Colonic mucosa (tissue), 4 donors: ENCODE results near the gene GNG13. TPM values are rescaled to one million over a fixed set of nuclear protein-coding genes. Genes with fewer than 3 reads are reported as not detected.

Experiments
- DNase-seq: peaks from one replicate; pipeline ENCODE4 v3.0.0-alpha.2; 2020
- H3K27ac ChIP-seq: fragments of 200-600 bp; one replicate; pipeline ENCODE4 v1.8.0; 2021
- H3K27me3 ChIP-seq: fragments of 200-600 bp; one replicate; pipeline ENCODE4 v1.8.0; 2021
- H3K36me3 ChIP-seq: fragments of 200-600 bp; one replicate; pipeline ENCODE4 v1.8.0; 2021
- H3K4me1 ChIP-seq: fragments of 200-600 bp; one replicate; pipeline ENCODE4 v1.8.0; 2021; ENCODE audit warnings: mild to moderate bottlenecking
- H3K4me3 ChIP-seq: fragments of 200-600 bp; one replicate; pipeline ENCODE4 v1.8.0; 2021
- H3K9ac ChIP-seq, 2 donors: one replicate each; pipeline ENCODE4 v1.7.0; 2013; ENCODE audit warnings: control low read depth in 2 of 2, low read depth in 2 of 2, low read length in 2 of 2
- H3K9me3 ChIP-seq: fragments of 200-600 bp; one replicate; pipeline ENCODE4 v1.8.0; 2021
- CTCF ChIP-seq: fragments of 200-600 bp; IDR thresholded peaks from one replicate; pipeline ENCODE4 v1.8.0; 2022; ENCODE audit warnings: antibody characterized with exemption, mild to moderate bottlenecking
- intact Hi-C: fragments of 100-400 bp; cut with DNase I; formaldehyde crosslinking; loops from one replicate; pipeline ENCODE4 v1.14.1; 2022
- total RNA-seq, 2 donors: library from RNA; stranded (reverse); fragmentation: NEBNext Ultra II Directional in 1 of 2; extraction: Animal tissue kit (Norgen Biotek cat#: 25700) in 1 of 2; gene quantifications; one replicate each; pipeline ENCODE4 v1.2.1, GENCODE V29; 2021
- donor health status: healthy.
- donor health status: DM: no; HTN: no; CAD: no.
- donor health status: DM: no; HTN: no; CAD: no.

The GNG13 gene
- total RNA-seq, 2 donors from 2014 or later = 0.24 TPM; not detected in 1

- DNase-seq = no peak
- Histone ChIP-seq H3K4me1 (peaks cover 1% of the 10 kb centered on the region), H3K27me3 (peaks cover under 1% of the 10 kb centered on the region), H3K9ac (no peak overlapping the region), H3K27ac (no peak overlapping the region), H3K9me3 (no peaks in the 10 kb centered on the region), H3K4me3 (no peak overlapping the region), H3K36me3 (no peaks in the 10 kb centered on the region)
- no peak for TF ChIP-seq CTCF
- intact Hi-C loops = no loop called here
Observed at GRCh38 chr16:794091-794822, 6.3 kb downstream of the GNG13 start.

GRCh38 chr16:793414-793813 is 7.1 kb downstream of the GNG13 start:
- no peak for TF ChIP-seq CTCF
- no peak overlapping the region for H3K9ac ChIP-seq
- no peak overlapping the region for H3K27ac ChIP-seq
- intact Hi-C loops = no loop called here
- H3K27me3 ChIP-seq = no peaks in the 10 kb centered on the region
- DNase-seq = no peak
- no peaks in the 10 kb centered on the region for H3K36me3 ChIP-seq
- H3K4me1 ChIP-seq = peaks cover 7% of the 10 kb centered on the region
- H3K4me3 ChIP-seq = no peak overlapping the region
- H3K9me3 ChIP-seq = no peaks in the 10 kb centered on the region

- H3K4me1 ChIP-seq = peaks cover 9% of the 10 kb centered on the region
- DNase-seq = no peak
- no peaks in the 10 kb centered on the region for H3K9me3 ChIP-seq
- no peak for TF ChIP-seq CTCF
- no peaks in the 10 kb centered on the region for H3K27me3 ChIP-seq
- no peak overlapping the region for H3K27ac ChIP-seq
- no peaks in the 10 kb centered on the region for H3K36me3 ChIP-seq
- intact Hi-C loops = no loop called here
- no peak overlapping the region for H3K9ac ChIP-seq
- no peak overlapping the region for H3K4me3 ChIP-seq
Observed at GRCh38 chr16:792221-792995, 8.1 kb downstream of the GNG13 start.

GRCh38 chr16:791131-791530 is 9.4 kb downstream of the GNG13 start:
- no peak for TF ChIP-seq CTCF
- no peaks in the 10 kb centered on the region for H3K27me3 ChIP-seq
- no peak overlapping the region for H3K9ac ChIP-seq
- peaks cover 15% of the 10 kb centered on the region for H3K4me1 ChIP-seq
- DNase-seq = no peak
- no peaks in the 10 kb centered on the region for H3K9me3 ChIP-seq
- intact Hi-C loops = no loop called here
- H3K4me3 ChIP-seq = no peak overlapping the region
- peaks cover 1% of the 10 kb centered on the region for H3K36me3 ChIP-seq
- H3K27ac ChIP-seq = no peak overlapping the region

GRCh38 chr16:790086-790485 is 10.4 kb downstream of the GNG13 start:
- DNase-seq = no peak
- TF ChIP-seq CTCF = no peak
- no peak overlapping the region for H3K9ac ChIP-seq
- H3K36me3 ChIP-seq = peaks cover 4% of the 10 kb centered on the region
- H3K4me1 ChIP-seq = peaks cover 15% of the 10 kb centered on the region
- no peaks in the 10 kb centered on the region for H3K9me3 ChIP-seq
- intact Hi-C loops = no loop called here
- H3K27ac ChIP-seq = no peak overlapping the region
- H3K27me3 ChIP-seq = no peaks in the 10 kb centered on the region
- H3K4me3 ChIP-seq = no peak overlapping the region
